Brain microvascular endothelial cell (primary cell): Measurements from ENCODE around the gene CLSTN2.

Source experiments
- DNase-seq: peaks from one replicate; pipeline ENCODE4 v3.0.0-alpha.2; 2020
- H3K27ac ChIP-seq: fragments of 250-450 bp; sonication (Bioruptor Pico); 2 replicates; pipeline ENCODE4 v1.5.1; 2020; ENCODE audit warnings: mild to moderate bottlenecking, moderate library complexity
- H3K27me3 ChIP-seq: fragments of 250-450 bp; sonication (Bioruptor Pico); replicated peaks from 2 replicates; pipeline ENCODE4 v1.5.1; 2020; ENCODE audit warnings: mild to moderate bottlenecking
- H3K36me3 ChIP-seq: fragments of 250-450 bp; sonication (Bioruptor Pico); replicated peaks from 2 replicates; pipeline ENCODE4 v1.5.1; 2020; ENCODE audit warnings: mild to moderate bottlenecking
- H3K4me3 ChIP-seq: 2 replicates; pipeline ENCODE4 v1.5.1; 2011; ENCODE audit warnings: low read depth, mild to moderate bottlenecking, control low read depth, low read length, moderate library complexity
- in situ Hi-C: cut with HindIII; loops from 2 replicates; pipeline ENCODE4 v1.10.0; 2017; ENCODE audit warnings: low sequenced_read_pairs, low pct_ligation_motif_present
- TF ChIP-seq, protein P1 (sequence below): IDR thresholded peaks from 2 replicates; pipeline ENCODE4 v1.5.1; 2011; ENCODE audit warnings: low read depth, mild to moderate bottlenecking, moderate library complexity, low read length, control low read depth, inconsistent platforms; ENCODE audit errors: missing control alignments

Gene CLSTN2

DNA sequence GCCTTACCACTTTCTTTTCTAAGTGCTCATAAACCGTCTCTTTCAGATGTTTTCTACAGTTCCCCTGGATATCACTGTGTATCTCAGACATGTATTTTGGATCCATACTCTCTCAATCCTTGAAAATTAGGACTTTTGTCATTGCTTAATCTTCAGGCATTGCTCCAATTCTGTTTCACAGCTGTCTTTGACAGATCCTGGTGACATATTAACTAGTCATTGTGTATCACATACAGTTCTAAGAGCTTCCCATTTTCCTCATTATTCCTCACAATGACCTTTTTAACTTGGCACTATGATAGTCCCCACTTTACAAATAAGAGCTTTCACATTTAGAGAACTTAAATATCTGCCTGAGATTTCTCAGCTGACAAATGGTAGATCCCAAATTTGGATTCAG is 151.7 kb downstream of the CLSTN2 start:
- no peak overlapping the region for H3K27ac ChIP-seq
- no peaks in the 10 kb centered on the region for H3K36me3 ChIP-seq
- no peaks in the 10 kb centered on the region for H3K27me3 ChIP-seq
- H3K4me3 ChIP-seq, result no peak overlapping the region
- in situ Hi-C loops, result no loop called here
- DNase-seq, result no peak
- TF ChIP-seq, protein P1, sequence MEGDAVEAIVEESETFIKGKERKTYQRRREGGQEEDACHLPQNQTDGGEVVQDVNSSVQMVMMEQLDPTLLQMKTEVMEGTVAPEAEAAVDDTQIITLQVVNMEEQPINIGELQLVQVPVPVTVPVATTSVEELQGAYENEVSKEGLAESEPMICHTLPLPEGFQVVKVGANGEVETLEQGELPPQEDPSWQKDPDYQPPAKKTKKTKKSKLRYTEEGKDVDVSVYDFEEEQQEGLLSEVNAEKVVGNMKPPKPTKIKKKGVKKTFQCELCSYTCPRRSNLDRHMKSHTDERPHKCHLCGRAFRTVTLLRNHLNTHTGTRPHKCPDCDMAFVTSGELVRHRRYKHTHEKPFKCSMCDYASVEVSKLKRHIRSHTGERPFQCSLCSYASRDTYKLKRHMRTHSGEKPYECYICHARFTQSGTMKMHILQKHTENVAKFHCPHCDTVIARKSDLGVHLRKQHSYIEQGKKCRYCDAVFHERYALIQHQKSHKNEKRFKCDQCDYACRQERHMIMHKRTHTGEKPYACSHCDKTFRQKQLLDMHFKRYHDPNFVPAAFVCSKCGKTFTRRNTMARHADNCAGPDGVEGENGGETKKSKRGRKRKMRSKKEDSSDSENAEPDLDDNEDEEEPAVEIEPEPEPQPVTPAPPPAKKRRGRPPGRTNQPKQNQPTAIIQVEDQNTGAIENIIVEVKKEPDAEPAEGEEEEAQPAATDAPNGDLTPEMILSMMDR, result no peak

DNA sequence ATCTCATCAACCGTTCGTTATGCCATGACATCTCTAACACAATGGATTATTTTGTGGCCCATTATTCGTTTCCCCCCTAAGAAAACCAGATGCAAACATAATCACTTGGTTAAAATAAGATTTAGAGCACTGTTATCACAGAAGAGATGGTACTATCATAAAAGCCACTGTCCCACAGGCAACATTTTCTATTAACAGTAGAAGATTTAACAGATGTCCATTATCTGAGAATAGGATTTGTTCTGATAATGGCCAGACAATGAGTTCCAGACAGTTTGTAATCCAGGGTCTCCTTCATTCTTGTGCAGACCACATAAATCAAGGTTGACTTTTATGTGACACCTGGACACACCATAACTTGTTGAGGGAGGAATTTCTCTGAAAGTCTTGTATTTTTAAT is 153.1 kb downstream of the CLSTN2 start:
- TF ChIP-seq, protein P1, result no peak
- DNase-seq, result no peak
- no peak overlapping the region for H3K4me3 ChIP-seq
- H3K27ac ChIP-seq, result no peak overlapping the region
- in situ Hi-C loops, result no loop called here
- H3K36me3 ChIP-seq, result no peaks in the 10 kb centered on the region
- H3K27me3 ChIP-seq, result no peaks in the 10 kb centered on the region

DNA sequence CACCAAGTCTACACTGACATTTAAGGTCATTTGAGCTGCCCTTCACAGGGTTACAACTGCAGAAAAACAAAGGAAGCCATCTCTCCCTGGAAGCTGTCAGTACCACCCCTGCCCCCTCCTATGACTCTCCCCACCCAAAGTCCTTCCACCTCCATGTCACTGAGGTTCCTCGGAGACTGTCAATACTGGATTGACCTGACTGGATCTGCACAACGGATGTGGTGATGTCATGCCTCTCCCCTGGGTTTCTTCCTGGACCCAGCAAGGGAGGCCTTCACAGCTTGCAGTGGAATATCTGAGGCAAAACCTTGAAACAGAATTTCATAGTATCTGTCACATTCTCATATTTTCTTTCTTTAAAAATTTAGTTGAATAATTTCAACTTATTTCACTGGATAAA is 153.5 kb downstream of the CLSTN2 start:
- no peak overlapping the region for H3K4me3 ChIP-seq
- TF ChIP-seq, protein P1, result no peak
- H3K27ac ChIP-seq, result no peak overlapping the region
- in situ Hi-C loops, result no loop called here
- H3K27me3 ChIP-seq, result no peaks in the 10 kb centered on the region
- no peaks in the 10 kb centered on the region for H3K36me3 ChIP-seq
- DNase-seq, result no peak

DNA sequence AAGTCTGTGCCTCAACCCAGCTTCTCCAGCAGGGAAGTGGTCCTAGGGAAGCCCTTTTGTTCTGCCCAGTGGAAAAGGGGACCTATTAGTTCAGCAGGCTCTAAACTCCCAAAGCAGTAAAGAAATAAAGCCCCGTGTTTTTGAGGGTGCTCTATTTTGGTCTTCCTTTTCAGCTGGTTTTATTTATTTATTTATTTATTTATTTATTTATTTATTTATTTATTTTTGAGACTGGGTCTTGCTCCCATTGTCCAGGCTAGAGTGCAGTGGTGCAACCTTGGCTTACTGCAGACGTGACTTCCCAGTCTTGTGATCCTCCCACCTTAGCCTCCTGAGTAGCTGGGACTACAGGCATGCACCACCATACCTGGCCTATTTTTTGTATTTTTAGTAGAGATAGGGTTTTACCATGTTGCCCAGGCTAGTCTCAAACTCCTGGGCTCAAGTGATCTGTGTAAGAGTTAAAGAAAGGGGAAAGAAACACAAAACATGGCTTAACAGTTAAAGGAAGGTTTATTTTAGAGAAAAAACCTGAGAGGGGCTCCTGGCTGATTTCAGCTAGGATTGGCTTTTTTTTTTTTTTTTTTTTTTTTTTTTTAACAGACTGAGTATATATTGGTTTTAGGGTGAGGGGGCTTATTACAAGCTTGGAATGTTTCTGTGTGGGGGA is 154.6 kb downstream of the CLSTN2 start:
- no peak overlapping the region for H3K4me3 ChIP-seq
- no peak for DNase-seq
- in situ Hi-C loops, result no loop called here
- H3K27ac ChIP-seq, result no peak overlapping the region
- TF ChIP-seq, protein P1, result no peak
- no peaks in the 10 kb centered on the region for H3K27me3 ChIP-seq
- no peaks in the 10 kb centered on the region for H3K36me3 ChIP-seq

DNA sequence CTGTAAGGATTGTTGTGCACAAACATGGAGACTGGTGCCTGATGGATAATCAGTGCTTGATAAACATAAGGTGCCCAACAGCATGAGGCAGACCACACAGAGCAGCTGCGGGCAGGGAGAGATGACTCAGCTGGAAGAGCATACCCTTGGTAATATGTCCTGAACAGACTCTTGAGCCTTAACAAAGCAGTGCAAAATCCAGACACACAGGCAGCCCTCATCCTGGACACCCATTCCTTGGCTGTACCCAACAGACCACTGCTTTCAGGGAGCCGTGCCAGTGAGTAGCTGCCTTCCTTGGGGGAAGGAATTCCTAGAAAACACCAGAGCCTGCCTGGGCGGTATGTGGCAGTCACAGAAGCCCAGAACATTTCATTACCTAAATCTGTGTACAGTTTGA is 156.2 kb downstream of the CLSTN2 start:
- TF ChIP-seq, protein P1, result no peak
- peak; percentile 18 for DNase-seq
- no peak overlapping the region for H3K4me3 ChIP-seq
- in situ Hi-C loops, result no loop called here
- no peaks in the 10 kb centered on the region for H3K27me3 ChIP-seq
- no peaks in the 10 kb centered on the region for H3K36me3 ChIP-seq
- H3K27ac ChIP-seq, result no peak overlapping the region

DNA sequence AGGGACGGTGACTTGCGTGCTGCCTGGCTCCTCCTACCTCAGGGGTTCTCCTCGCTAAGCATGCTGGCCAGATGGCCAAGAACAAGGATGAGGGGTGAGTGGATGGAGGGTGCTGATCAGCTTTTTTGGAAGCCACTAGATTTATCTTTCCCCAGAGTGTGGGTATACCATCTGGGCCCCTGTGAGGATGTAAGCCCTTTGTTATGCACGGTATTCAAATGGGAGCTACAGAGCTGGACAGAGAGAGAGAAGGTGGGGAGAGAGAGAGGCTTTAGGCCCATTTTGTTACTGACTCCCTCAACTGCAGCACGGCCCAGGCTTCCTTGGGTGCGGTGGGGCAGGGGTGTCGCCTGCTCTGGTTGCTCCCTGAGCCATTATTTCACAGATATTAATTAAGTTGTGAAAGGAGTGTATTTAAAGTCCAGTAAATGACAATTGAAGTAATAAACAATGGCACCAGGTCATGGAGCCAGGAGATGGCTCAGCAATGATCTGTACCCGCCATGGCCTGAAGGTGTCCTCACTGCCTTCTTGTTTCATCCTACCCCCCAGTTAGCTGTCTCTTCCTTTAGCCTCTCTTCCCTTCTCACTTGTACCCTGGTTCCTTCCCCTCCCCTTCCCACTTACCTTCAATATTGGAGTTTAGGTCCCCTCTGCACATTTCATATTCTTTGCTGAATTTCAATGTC is 158.0 kb downstream of the CLSTN2 start:
- Histone ChIP-seq H3K27ac (no peak overlapping the region), H3K36me3 (no peaks in the 10 kb centered on the region), H3K4me3 (no peak overlapping the region), H3K27me3 (no peaks in the 10 kb centered on the region)
- TF ChIP-seq, protein P1, result peak; percentile 34
- DNase-seq, result no peak
- in situ Hi-C loops, result no loop called here
